GM10248 (cell line): ENCODE data around the gene GNB1.

Experiments used
- CTCF ChIA-PET: fragments of 300-600 bp; sonication (Branson Sonifier 250); formaldehyde crosslinking; extraction: SDS; loops from one replicate; lab custom pipeline; 2021; ENCODE audit warnings: antibody characterized with exemption; lab: Yijun Ruan, JAX
- POLR2A ChIA-PET: fragments of 350-650 bp; sonication (Branson Sonifier 250); formaldehyde crosslinking; extraction: SDS; loops from one replicate; lab custom pipeline; 2020; ENCODE audit warnings: antibody characterized with exemption; lab: Yijun Ruan, JAX
- DNase-seq: peaks from one replicate; pipeline ENCODE4 v3.0.0; 2012; ENCODE audit errors: extremely low spot score
- TF ChIP-seq, protein P1 (sequence below): IDR thresholded peaks from 2 replicates; pipeline ENCODE4 v1.5.1; 2012; ENCODE audit warnings: mild to moderate bottlenecking, low read depth; ENCODE audit errors: extremely low read depth, missing control alignments, control extremely low read depth

Gene GNB1

DNA sequence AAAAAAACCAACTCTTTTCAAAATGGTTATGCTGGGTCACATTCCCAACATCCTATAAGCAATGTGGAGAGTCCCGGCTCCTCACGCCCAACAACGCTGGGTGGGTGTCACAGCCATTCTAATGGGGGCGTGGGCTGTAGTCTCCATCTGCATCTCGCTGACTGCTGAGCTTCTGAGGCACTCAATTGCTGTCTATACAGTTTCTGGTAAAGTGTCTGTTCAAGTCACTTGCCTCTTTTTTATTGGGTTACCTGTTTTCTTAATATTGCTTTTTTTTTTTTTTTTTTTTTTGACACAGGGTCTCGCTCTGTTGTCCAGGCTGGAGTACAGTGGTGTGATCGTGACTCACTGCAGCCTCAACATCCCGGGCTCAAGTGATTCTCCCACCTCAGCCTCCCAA lies 54.8 kb downstream of the GNB1 start:
- POLR2A ChIA-PET, result interaction anchor here (0.7 kb wide), 1 partner anchor 23 kb away, joined by 4 read pairs; no protein-coding TSS in a partner anchor

DNA sequence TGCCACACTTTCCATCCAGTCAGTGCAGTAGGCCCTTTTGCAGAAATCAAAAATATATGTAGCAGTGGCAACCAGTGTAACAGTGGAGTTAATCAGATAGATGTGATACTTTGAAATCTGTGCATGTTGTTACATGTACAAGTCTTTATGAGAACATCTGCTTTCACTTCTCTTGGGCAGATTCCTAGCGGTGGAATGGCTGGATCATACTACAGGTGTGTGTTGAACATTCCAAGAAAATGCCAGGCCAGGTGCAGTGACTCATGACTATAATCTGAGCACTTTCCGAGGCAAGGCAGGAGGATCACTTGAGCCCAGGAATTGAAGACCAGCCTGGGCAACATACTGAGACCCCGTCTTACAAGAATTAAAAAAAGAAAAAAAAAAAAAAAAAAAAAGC lies 55.3 kb downstream of the GNB1 start:
- ChIA-PET CTCF (no interaction called here), POLR2A (interaction anchor here (0.7 kb wide), 1 partner anchor 23 kb away, joined by 4 read pairs; no protein-coding TSS in a partner anchor)
- TF ChIP-seq, protein P1, sequence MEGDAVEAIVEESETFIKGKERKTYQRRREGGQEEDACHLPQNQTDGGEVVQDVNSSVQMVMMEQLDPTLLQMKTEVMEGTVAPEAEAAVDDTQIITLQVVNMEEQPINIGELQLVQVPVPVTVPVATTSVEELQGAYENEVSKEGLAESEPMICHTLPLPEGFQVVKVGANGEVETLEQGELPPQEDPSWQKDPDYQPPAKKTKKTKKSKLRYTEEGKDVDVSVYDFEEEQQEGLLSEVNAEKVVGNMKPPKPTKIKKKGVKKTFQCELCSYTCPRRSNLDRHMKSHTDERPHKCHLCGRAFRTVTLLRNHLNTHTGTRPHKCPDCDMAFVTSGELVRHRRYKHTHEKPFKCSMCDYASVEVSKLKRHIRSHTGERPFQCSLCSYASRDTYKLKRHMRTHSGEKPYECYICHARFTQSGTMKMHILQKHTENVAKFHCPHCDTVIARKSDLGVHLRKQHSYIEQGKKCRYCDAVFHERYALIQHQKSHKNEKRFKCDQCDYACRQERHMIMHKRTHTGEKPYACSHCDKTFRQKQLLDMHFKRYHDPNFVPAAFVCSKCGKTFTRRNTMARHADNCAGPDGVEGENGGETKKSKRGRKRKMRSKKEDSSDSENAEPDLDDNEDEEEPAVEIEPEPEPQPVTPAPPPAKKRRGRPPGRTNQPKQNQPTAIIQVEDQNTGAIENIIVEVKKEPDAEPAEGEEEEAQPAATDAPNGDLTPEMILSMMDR, result no peak
- DNase-seq, result no peak

More for the DNA sequence above, 54.8 kb downstream of the GNB1 start:
- no peak for DNase-seq
- TF ChIP-seq, protein P1, result no peak
- CTCF ChIA-PET, result no interaction called here

DNA sequence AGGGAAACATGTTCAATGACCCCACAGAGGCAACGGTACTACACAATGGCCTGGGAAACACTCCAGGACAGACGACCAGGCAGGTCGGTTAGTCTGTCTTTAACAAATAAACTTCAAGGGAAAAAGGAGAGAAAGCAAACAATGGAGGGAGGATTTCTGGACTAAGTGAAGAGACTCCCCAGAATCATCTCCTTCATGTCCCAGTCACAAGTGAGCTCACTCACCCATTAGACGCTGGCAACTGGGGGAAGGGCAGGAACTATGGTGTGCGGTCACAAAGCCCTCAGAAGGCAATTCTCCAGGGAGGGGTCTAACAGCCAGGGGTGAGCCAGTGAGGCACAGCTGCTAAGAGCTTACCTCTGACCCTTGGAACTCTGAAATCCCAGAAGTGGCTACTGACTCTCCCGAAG lies 57.0 kb downstream of the GNB1 start:
- TF ChIP-seq, protein P1, result no peak
- CTCF ChIA-PET, result interaction anchor here (0.8 kb wide), 1 partner anchor 25 kb away, joined by 3 read pairs; no protein-coding TSS in a partner anchor
- POLR2A ChIA-PET, result no interaction called here
- peak; percentile 40 for DNase-seq

DNA sequence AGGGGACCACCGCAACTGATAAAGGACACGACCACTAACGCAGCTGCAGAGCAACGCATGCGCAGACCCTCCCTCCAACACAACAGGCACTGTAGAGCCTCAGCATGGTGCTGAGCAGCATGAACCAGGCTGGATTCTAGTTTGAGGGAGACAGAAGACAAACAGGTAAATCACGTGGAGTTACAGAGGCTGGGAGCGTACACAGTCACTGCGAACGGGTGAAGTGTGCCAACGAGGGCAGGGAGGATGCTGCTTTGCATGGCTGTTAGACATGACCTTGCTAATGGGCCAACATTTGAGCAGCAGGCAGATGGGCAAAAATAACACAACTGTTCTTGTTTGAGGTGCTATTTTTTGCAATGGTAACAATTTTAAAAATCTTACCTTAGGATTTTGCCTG lies 57.4 kb downstream of the GNB1 start:
- TF ChIP-seq, protein P1, result no peak
- POLR2A ChIA-PET, result no interaction called here
- no peak for DNase-seq
- CTCF ChIA-PET, result no interaction called here

DNA sequence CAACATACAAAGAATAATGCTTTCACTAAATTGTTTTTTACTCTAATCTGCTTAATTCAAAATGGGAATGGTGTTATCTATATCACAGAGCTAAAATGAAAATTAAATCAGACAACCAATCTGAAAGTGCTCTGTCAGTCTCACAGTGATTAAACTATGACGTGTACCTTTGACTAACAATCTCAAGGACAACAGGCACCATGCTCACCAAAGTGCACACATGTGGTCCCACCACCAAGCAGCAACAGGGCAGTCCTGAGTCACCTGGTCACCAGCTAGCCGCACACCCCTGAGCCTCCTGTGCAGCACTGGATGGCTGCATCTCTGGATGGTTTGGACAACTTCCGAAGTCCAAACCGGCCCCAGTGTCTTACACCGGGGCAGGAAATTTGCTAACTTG lies 58.1 kb downstream of the GNB1 start:
- ChIA-PET CTCF (no interaction called here), POLR2A (no interaction called here)
- TF ChIP-seq, protein P1, result no peak
- DNase-seq, result no peak

DNA sequence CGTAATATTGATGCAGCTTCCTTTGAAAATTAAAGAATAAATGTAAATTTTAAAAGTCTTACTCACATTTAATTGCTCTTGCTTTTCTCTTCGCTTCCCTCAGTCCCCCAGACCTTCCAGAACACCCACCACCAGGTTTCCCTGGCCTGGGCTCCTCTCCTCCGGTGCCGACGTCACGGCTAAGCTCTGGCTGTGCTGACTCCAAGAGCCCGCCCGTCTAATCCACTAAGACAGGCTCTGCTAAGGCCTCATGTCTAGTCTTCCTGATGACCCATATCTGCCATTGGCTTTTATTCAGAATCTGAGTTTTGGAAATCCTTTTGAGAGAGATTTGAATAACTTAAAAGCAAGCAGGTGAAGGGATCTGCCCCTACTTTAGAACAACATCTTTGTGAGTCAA lies 58.7 kb downstream of the GNB1 start:
- DNase-seq, result no peak
- ChIA-PET POLR2A (no interaction called here), CTCF (interaction anchor here (0.9 kb wide), 1 partner anchor 21 kb away, joined by 3 read pairs; no protein-coding TSS in a partner anchor)
- TF ChIP-seq, protein P1, result no peak
